ENCODE results near the gene MYO7A. TPM values are rescaled to one million over a fixed set of nuclear protein-coding genes. Genes with fewer than 3 reads are reported as not detected.

MYO7A gene
- total RNA-seq, 4 donors from 2014 or later, result 4.8 to 9.1 (median 6.4) TPM

- DNase-seq (ENCODE audit: extremely low spot score), result no peak
- no peaks in the 10 kb centered on the region for H3K27me3 ChIP-seq
- no peaks in the 10 kb centered on the region for H3K4me1 ChIP-seq
- TF ChIP-seq POLR2AphosphoS5 (IDR thresholded peaks at IDR 0.05) (no peak), POLR2A (IDR thresholded peaks at IDR 0.05; ENCODE audit: low read depth) (no peak), EP300 (IDR thresholded peaks at IDR 0.05) (no peak), CTCF (IDR thresholded peaks at IDR 0.05) (no peak)
- H3K9me3 ChIP-seq, result no peaks in the 10 kb centered on the region
- no peaks in the 10 kb centered on the region for H3K36me3 ChIP-seq
- intact Hi-C loops (cut with DNase I), result no loop called here
- H3K27ac ChIP-seq (replicated peaks in 1 of 4), result no peak overlapping the region
- H3K4me3 ChIP-seq, result no peak overlapping the region
- 92% methylated on average over 7 of the region's 11 CpGs for WGBS
These were observed 52.3 kb downstream of the MYO7A start for GRCh38 chr11:77180346-77180745.

GRCh38 chr11:77181226-77181625 lies 53.2 kb downstream of the MYO7A start:
- 94% methylated on average over 9 of the region's 11 CpGs for WGBS
- Histone ChIP-seq H3K27me3 (no peaks in the 10 kb centered on the region), H3K36me3 (no peaks in the 10 kb centered on the region), H3K9me3 (no peaks in the 10 kb centered on the region), H3K27ac (replicated peaks in 1 of 4) (no peak overlapping the region), H3K4me3 (no peak overlapping the region), H3K4me1 (no peaks in the 10 kb centered on the region)
- DNase-seq (ENCODE audit: extremely low spot score), result no peak
- intact Hi-C loops (cut with DNase I), result no loop called here
- TF ChIP-seq POLR2A (IDR thresholded peaks at IDR 0.05; ENCODE audit: low read depth), result no peak
- TF ChIP-seq CTCF (IDR thresholded peaks at IDR 0.05), result no peak
- no peak for TF ChIP-seq POLR2AphosphoS5 (IDR thresholded peaks at IDR 0.05)
- TF ChIP-seq EP300 (IDR thresholded peaks at IDR 0.05), result no peak

GRCh38 chr11:77181799-77182541 lies 53.9 kb downstream of the MYO7A start:
- Histone ChIP-seq H3K4me3 (no peak overlapping the region), H3K9me3 (no peaks in the 10 kb centered on the region), H3K4me1 (no peaks in the 10 kb centered on the region), H3K27me3 (no peaks in the 10 kb centered on the region), H3K27ac (replicated peaks in 1 of 4) (no peak overlapping the region), H3K36me3 (no peaks in the 10 kb centered on the region)
- WGBS, result 94% methylated on average over 9 of the region's 22 CpGs
- TF ChIP-seq EP300 (IDR thresholded peaks at IDR 0.05), result no peak
- TF ChIP-seq POLR2A (IDR thresholded peaks at IDR 0.05; ENCODE audit: low read depth), result no peak
- no peak for TF ChIP-seq CTCF (IDR thresholded peaks at IDR 0.05)
- no peak for TF ChIP-seq POLR2AphosphoS5 (IDR thresholded peaks at IDR 0.05)
- DNase-seq (ENCODE audit: extremely low spot score), result no peak
- intact Hi-C loops (cut with DNase I), result no loop called here

GRCh38 chr11:77182542-77183430 lies 54.7 kb downstream of the MYO7A start:
- WGBS, result 92% methylated on average over 19 of the region's 21 CpGs
- TF ChIP-seq EP300 (IDR thresholded peaks at IDR 0.05) (no peak), POLR2AphosphoS5 (IDR thresholded peaks at IDR 0.05) (no peak), POLR2A (IDR thresholded peaks at IDR 0.05; ENCODE audit: low read depth) (no peak), CTCF (IDR thresholded peaks at IDR 0.05) (no peak)
- intact Hi-C loops (cut with DNase I), result no loop called here

More at GRCh38 chr11:77182542-77183430, 54.7 kb downstream of the MYO7A start:
- no peaks in the 10 kb centered on the region for H3K9me3 ChIP-seq
- DNase-seq (ENCODE audit: extremely low spot score), result no peak
- no peak overlapping the region for H3K27ac ChIP-seq (replicated peaks in 1 of 4)
- no peaks in the 10 kb centered on the region for H3K36me3 ChIP-seq
- no peak overlapping the region for H3K4me3 ChIP-seq
- H3K4me1 ChIP-seq, result no peaks in the 10 kb centered on the region
- H3K27me3 ChIP-seq, result no peaks in the 10 kb centered on the region
